HepG2 (cell line): Measurements from ENCODE around the gene SEMA4C.

Experiments
- ARNTL ChIP-seq: sonication (generic); formaldehyde crosslinking; IDR thresholded peaks from 2 replicates; pipeline ENCODE4 v1.4.0; 2020; ENCODE audit warnings: mild to moderate bottlenecking, missing genetic modification reagents
- KDM2A ChIP-seq: sonication (generic); formaldehyde crosslinking; IDR thresholded peaks from 2 replicates; pipeline ENCODE4 v1.4.0; 2020; ENCODE audit warnings: low read depth, missing genetic modification reagents, borderline replicate concordance
- PHB2 ChIP-seq: fragments of 450-650 bp; IDR thresholded peaks from 2 replicates; pipeline ENCODE4 v1.6.1; 2018; ENCODE audit not compliant: partially characterized antibody
- POLR2A ChIP-seq, 2 experiments: IDR thresholded peaks; 2 replicates each; pipeline ENCODE4 v1.6.1; 2011; ENCODE audit warnings: low read depth in 2 of 2, low read length in 2 of 2, mild to moderate bottlenecking in 1 of 2, moderate library complexity in 1 of 2; ENCODE audit not compliant: insufficient read depth in 1 of 2
- POLR2AphosphoS5 ChIP-seq: IDR thresholded peaks from 2 replicates; pipeline ENCODE4 v1.6.1; 2012; ENCODE audit warnings: low read depth, low read length
- TCF12 ChIP-seq, 2 experiments: fragments of 450-650 bp in 1 of 2; sonication (generic) in 1 of 2; formaldehyde crosslinking in 1 of 2; IDR thresholded peaks; 2 replicates each; pipeline versions ENCODE4 v1.6.1 to v1.8.0; 2017 to 2022; ENCODE audit warnings: antibody characterized with exemption in 1 of 2, mild to moderate bottlenecking in 1 of 2, missing genetic modification reagents in 1 of 2, moderate library complexity in 1 of 2
- ZNF431 ChIP-seq: sonication (generic); formaldehyde crosslinking; IDR thresholded peaks from 2 replicates; pipeline ENCODE4 v1.9.0; 2022; ENCODE audit warnings: missing genetic modification reagents, low read depth, mild to moderate bottlenecking, borderline replicate concordance
- ZNF724P ChIP-seq: sonication (generic); formaldehyde crosslinking; IDR thresholded peaks from 2 replicates; pipeline ENCODE4 v1.8.0; 2022; ENCODE audit warnings: missing genetic modification reagents, borderline replicate concordance
- TF ChIP-seq, protein P1 (sequence below): IDR thresholded peaks from 2 replicates; pipeline ENCODE4 v1.6.1; 2016; ENCODE audit warnings: low read depth
- TF ChIP-seq, protein P2 (sequence below): sonication (generic); formaldehyde crosslinking; conservative IDR thresholded peaks from 2 replicates; pipeline ENCODE4 v1.5.0; 2020; ENCODE audit warnings: missing genetic modification reagents
- TF ChIP-seq, protein P3 (sequence below), 2 experiments: IDR thresholded peaks; 2 replicates each; pipeline ENCODE4 v1.6.1; 2011 to 2012; ENCODE audit warnings: low read length in 2 of 2, borderline replicate concordance in 1 of 2, low read depth in 1 of 2, mild to moderate bottlenecking in 1 of 2, moderate library complexity in 1 of 2
- TF ChIP-seq, protein P4 (sequence below): sonication (generic); formaldehyde crosslinking; IDR thresholded peaks from 2 replicates; pipeline ENCODE4 v1.4.0; 2020; ENCODE audit warnings: missing genetic modification reagents, borderline replicate concordance
- TF ChIP-seq, protein P5 (sequence below): IDR thresholded peaks from 2 replicates; pipeline ENCODE4 v1.6.1; 2012; ENCODE audit warnings: inconsistent platforms
- TF ChIP-seq, protein P6 (sequence below): sonication (generic); formaldehyde crosslinking; IDR thresholded peaks from 2 replicates; pipeline ENCODE4 v1.5.0; 2020; ENCODE audit warnings: mild to moderate bottlenecking, missing genetic modification reagents, moderate library complexity

DNA sequence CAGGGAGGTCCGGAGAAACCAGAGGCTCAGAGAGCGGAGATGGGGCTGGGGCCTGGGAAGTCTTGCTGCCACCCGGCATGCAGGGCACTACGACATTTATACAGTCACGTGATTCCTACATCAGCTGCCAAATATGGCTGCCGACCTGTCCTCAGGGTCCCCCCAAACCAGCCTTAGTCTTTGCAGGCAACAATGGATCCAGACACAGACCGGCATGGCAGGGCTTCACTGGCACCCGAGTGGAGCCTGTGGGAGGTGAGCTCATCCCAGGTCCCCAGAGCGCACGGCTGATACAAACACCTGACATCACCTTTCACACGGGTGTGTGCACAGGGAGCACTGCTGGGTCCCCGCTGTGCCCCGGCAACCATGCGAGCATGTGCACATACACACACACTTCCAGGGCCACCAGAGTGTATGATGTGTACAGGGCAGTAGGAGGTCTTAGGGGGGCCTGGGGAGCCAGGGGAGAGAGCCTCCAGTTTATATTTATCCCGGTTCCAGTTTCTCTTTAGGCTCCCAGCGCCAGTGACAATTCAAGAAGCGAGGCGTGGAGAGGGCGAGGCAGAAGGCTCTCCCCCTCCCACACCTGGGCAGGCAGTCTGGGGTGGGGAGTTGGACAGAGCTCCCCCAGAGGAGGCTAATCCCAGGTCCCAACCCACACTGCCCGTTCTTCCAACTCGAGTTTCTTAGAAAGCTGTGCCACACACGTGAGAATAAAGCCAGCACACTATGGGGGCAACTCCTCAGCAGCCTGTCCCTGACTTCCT lies 2.7 kb downstream of the SEMA4C start:
- TF ChIP-seq, protein P1, sequence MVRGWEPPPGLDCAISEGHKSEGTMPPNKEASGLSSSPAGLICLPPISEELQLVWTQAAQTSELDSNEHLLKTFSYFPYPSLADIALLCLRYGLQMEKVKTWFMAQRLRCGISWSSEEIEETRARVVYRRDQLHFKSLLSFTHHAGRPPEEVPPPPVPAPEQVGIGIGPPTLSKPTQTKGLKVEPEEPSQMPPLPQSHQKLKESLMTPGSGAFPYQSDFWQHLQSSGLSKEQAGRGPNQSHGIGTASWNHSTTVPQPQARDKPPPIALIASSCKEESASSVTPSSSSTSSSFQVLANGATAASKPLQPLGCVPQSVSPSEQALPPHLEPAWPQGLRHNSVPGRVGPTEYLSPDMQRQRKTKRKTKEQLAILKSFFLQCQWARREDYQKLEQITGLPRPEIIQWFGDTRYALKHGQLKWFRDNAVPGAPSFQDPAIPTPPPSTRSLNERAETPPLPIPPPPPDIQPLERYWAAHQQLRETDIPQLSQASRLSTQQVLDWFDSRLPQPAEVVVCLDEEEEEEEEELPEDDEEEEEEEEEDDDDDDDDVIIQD (CRISPR knock-in tag): no peak
- TF ChIP-seq ZNF431 (CRISPR knock-in tag): no peak
- TF ChIP-seq, protein P2, sequence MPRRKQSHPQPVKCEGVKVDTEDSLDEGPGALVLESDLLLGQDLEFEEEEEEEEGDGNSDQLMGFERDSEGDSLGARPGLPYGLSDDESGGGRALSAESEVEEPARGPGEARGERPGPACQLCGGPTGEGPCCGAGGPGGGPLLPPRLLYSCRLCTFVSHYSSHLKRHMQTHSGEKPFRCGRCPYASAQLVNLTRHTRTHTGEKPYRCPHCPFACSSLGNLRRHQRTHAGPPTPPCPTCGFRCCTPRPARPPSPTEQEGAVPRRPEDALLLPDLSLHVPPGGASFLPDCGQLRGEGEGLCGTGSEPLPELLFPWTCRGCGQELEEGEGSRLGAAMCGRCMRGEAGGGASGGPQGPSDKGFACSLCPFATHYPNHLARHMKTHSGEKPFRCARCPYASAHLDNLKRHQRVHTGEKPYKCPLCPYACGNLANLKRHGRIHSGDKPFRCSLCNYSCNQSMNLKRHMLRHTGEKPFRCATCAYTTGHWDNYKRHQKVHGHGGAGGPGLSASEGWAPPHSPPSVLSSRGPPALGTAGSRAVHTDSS (CRISPR knock-in tag): no peak
- TF ChIP-seq, protein P3, sequence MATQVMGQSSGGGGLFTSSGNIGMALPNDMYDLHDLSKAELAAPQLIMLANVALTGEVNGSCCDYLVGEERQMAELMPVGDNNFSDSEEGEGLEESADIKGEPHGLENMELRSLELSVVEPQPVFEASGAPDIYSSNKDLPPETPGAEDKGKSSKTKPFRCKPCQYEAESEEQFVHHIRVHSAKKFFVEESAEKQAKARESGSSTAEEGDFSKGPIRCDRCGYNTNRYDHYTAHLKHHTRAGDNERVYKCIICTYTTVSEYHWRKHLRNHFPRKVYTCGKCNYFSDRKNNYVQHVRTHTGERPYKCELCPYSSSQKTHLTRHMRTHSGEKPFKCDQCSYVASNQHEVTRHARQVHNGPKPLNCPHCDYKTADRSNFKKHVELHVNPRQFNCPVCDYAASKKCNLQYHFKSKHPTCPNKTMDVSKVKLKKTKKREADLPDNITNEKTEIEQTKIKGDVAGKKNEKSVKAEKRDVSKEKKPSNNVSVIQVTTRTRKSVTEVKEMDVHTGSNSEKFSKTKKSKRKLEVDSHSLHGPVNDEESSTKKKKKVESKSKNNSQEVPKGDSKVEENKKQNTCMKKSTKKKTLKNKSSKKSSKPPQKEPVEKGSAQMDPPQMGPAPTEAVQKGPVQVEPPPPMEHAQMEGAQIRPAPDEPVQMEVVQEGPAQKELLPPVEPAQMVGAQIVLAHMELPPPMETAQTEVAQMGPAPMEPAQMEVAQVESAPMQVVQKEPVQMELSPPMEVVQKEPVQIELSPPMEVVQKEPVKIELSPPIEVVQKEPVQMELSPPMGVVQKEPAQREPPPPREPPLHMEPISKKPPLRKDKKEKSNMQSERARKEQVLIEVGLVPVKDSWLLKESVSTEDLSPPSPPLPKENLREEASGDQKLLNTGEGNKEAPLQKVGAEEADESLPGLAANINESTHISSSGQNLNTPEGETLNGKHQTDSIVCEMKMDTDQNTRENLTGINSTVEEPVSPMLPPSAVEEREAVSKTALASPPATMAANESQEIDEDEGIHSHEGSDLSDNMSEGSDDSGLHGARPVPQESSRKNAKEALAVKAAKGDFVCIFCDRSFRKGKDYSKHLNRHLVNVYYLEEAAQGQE (IDR thresholded peaks at IDR 0.05; ENCODE audit: borderline replicate concordance in 1 of 2, low read depth in 1 of 2, low read length in 2 of 2): no peak
- TF ChIP-seq, protein P4, sequence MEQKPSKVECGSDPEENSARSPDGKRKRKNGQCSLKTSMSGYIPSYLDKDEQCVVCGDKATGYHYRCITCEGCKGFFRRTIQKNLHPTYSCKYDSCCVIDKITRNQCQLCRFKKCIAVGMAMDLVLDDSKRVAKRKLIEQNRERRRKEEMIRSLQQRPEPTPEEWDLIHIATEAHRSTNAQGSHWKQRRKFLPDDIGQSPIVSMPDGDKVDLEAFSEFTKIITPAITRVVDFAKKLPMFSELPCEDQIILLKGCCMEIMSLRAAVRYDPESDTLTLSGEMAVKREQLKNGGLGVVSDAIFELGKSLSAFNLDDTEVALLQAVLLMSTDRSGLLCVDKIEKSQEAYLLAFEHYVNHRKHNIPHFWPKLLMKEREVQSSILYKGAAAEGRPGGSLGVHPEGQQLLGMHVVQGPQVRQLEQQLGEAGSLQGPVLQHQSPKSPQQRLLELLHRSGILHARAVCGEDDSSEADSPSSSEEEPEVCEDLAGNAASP: no peak
- TF ChIP-seq TCF12 (IDR thresholded peaks at IDR 0.05): no peak
- TF ChIP-seq TCF12 (CRISPR knock-in tag; IDR thresholded peaks at IDR 0.05): no peak
- TF ChIP-seq, protein P5, sequence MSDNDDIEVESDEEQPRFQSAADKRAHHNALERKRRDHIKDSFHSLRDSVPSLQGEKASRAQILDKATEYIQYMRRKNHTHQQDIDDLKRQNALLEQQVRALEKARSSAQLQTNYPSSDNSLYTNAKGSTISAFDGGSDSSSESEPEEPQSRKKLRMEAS: no peak
- no peak for TF ChIP-seq ARNTL (CRISPR knock-in tag)
- TF ChIP-seq KDM2A (CRISPR knock-in tag): no peak
- no peak for TF ChIP-seq ZNF724P (CRISPR knock-in tag)
- TF ChIP-seq POLR2AphosphoS5: no peak
- no peak for TF ChIP-seq PHB2
- TF ChIP-seq, protein P6, sequence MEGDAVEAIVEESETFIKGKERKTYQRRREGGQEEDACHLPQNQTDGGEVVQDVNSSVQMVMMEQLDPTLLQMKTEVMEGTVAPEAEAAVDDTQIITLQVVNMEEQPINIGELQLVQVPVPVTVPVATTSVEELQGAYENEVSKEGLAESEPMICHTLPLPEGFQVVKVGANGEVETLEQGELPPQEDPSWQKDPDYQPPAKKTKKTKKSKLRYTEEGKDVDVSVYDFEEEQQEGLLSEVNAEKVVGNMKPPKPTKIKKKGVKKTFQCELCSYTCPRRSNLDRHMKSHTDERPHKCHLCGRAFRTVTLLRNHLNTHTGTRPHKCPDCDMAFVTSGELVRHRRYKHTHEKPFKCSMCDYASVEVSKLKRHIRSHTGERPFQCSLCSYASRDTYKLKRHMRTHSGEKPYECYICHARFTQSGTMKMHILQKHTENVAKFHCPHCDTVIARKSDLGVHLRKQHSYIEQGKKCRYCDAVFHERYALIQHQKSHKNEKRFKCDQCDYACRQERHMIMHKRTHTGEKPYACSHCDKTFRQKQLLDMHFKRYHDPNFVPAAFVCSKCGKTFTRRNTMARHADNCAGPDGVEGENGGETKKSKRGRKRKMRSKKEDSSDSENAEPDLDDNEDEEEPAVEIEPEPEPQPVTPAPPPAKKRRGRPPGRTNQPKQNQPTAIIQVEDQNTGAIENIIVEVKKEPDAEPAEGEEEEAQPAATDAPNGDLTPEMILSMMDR (CRISPR knock-in tag): no peak
- TF ChIP-seq POLR2A (IDR thresholded peaks at IDR 0.05; ENCODE audit: insufficient read depth in 1 of 2, low read depth in 2 of 2, low read length in 2 of 2): no peak
